Measurements from ENCODE around the gene ING3. TPM values are rescaled to one million over a fixed set of nuclear protein-coding genes. Genes with fewer than 3 reads are reported as not detected.

ING3 gene
- total and polyA plus RNA-seq, 9 of the 15 experiments (the other 6 are each of a cell fraction or from before 2014, with no cell fraction given): 22.8 to 233 (median 50.4) TPM

DNA sequence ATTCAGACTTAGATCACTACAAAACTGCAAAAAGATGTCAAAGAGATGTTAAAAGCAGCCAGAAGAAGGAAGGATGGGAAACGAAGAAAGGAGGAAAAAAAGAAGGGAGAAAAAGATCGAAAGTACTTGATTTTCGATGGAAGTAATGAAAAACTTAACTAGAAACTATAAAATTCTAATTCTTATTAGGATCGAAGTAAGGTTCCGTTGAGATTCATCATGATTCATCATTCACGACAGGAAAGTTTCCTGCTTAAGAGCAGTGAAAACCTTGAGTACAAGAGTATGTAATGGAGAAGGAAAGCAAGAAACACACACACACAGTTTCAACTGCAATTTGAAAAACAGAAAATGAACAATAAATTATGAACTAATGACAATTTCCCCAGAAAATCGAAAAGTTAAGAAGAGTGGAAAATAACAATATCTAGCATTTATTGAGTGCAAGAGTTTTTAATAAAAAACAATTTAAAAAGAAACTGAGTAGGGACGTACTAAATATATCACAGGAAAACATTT, 1.1 kb upstream of the ING3 start (continued):
- TF ChIP-seq, protein P1, sequence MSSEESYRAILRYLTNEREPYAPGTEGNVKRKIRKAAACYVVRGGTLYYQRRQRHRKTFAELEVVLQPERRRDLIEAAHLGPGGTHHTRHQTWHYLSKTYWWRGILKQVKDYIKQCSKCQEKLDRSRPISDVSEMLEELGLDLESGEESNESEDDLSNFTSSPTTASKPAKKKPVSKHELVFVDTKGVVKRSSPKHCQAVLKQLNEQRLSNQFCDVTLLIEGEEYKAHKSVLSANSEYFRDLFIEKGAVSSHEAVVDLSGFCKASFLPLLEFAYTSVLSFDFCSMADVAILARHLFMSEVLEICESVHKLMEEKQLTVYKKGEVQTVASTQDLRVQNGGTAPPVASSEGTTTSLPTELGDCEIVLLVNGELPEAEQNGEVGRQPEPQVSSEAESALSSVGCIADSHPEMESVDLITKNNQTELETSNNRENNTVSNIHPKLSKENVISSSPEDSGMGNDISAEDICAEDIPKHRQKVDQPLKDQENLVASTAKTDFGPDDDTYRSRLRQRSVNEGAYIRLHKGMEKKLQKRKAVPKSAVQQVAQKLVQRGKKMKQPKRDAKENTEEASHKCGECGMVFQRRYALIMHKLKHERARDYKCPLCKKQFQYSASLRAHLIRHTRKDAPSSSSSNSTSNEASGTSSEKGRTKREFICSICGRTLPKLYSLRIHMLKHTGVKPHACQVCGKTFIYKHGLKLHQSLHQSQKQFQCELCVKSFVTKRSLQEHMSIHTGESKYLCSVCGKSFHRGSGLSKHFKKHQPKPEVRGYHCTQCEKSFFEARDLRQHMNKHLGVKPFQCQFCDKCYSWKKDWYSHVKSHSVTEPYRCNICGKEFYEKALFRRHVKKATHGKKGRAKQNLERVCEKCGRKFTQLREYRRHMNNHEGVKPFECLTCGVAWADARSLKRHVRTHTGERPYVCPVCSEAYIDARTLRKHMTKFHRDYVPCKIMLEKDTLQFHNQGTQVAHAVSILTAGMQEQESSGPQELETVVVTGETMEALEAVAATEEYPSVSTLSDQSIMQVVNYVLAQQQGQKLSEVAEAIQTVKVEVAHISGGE (CRISPR knock-in tag; IDR thresholded peaks at IDR 0.05): no peak
- TF ChIP-seq, protein P2, sequence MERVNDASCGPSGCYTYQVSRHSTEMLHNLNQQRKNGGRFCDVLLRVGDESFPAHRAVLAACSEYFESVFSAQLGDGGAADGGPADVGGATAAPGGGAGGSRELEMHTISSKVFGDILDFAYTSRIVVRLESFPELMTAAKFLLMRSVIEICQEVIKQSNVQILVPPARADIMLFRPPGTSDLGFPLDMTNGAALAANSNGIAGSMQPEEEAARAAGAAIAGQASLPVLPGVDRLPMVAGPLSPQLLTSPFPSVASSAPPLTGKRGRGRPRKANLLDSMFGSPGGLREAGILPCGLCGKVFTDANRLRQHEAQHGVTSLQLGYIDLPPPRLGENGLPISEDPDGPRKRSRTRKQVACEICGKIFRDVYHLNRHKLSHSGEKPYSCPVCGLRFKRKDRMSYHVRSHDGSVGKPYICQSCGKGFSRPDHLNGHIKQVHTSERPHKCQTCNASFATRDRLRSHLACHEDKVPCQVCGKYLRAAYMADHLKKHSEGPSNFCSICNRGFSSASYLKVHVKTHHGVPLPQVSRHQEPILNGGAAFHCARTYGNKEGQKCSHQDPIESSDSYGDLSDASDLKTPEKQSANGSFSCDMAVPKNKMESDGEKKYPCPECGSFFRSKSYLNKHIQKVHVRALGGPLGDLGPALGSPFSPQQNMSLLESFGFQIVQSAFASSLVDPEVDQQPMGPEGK (CRISPR knock-in tag; IDR thresholded peaks at IDR 0.05; ENCODE audit: borderline replicate concordance): no peak
- no peak for TF ChIP-seq MTF1 (CRISPR knock-in tag; IDR thresholded peaks at IDR 0.05; ENCODE audit: borderline replicate concordance)
- TF ChIP-seq ZNF41 (CRISPR knock-in tag; conservative IDR thresholded peaks at IDR 0.05): no peak
- TF ChIP-seq, protein P3, sequence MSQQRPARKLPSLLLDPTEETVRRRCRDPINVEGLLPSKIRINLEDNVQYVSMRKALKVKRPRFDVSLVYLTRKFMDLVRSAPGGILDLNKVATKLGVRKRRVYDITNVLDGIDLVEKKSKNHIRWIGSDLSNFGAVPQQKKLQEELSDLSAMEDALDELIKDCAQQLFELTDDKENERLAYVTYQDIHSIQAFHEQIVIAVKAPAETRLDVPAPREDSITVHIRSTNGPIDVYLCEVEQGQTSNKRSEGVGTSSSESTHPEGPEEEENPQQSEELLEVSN (IDR thresholded peaks at IDR 0.05; ENCODE audit: borderline replicate concordance in 1 of 2, extremely low read depth in 1 of 2, insufficient read depth in 1 of 2, insufficient read length in 1 of 2, low read depth in 1 of 2, low read length in 1 of 2, poor library complexity in 1 of 2, severe bottlenecking in 1 of 2): no peak
- no peak for TF ChIP-seq HLTF (IDR thresholded peaks at IDR 0.05)
- TF ChIP-seq ZNF165 (CRISPR knock-in tag; IDR thresholded peaks at IDR 0.05; ENCODE audit: borderline replicate concordance): no peak
- no peak for TF ChIP-seq SMAD4 (CRISPR knock-in tag; conservative IDR thresholded peaks at IDR 0.05)
- TF ChIP-seq TBL1XR1 (IDR thresholded peaks at IDR 0.05; ENCODE audit: low read length in 2 of 2): no peak
- no peak for TF ChIP-seq TRIM28 (IDR thresholded peaks at IDR 0.05)
